Measurements from ENCODE around the gene MFSD12. TPM values are rescaled to one million over a fixed set of nuclear protein-coding genes. Genes with fewer than 3 reads are reported as not detected.

MFSD12 gene
- total and polyA plus RNA-seq, 2 experiments from 2014 or later = 35.3 to 91.1 TPM

DNA sequence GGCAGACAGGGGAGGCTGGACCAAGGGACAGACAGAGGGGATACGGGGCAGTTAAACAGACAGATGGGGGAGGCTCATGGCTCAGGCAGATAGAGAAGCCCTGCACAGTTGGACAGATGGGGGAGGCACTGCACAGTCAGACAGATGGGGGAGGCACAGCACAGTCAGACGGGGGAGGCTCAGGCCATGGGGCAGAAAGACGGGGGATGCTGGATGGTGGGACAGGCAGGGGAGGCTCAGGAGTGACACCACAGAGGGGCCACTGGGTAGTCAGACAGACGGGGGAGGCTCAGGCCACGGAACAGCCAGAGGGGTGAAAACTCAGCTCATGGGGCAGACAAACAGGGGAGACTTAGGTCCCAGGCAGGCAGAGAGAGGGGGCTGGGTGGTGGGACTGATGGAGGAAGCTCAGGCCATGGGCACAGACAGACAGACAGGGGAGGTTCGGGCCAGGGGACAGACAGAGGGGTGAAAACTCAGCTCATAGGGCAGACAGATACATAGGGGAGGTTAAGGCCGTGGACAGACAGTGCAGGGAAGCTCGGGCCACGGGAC lies 886 bp downstream of the MFSD12 start:
- Histone ChIP-seq H3F3A (replicated peaks; ENCODE audit: low read depth) (no peaks in the 10 kb centered on the region), H3K27me3 (ENCODE audit: insufficient read depth) (peaks cover 10% of the 10 kb centered on the region; the same call in 1 of the 2 replicates), H2AFZ (no peak overlapping the region), H3K27ac (ENCODE audit: low read depth) (no peak overlapping the region), H3K79me2 (replicated peaks; ENCODE audit: insufficient read depth) (peaks cover 18% of the 10 kb centered on the region), H3K4me2 (peak overlapping the region; percentile 86), H3K4me3 (peak overlapping the region; percentile 85), H4K20me1 (replicated peaks; ENCODE audit: insufficient read depth) (peaks cover 6% of the 10 kb centered on the region; the same call in 1 of the 2 replicates), H3K4me1 (ENCODE audit: insufficient read depth) (no peaks in the 10 kb centered on the region; the same call in 1 of the 2 replicates), H3K36me3 (ENCODE audit: insufficient read depth) (no peaks in the 10 kb centered on the region), H3K9me2 (ENCODE audit: insufficient read depth) (no peaks in the 10 kb centered on the region)
- H3K4me1 Mint-ChIP-seq = peaks cover 7% of the 10 kb centered on the region
- peaks cover 18% of the 10 kb centered on the region for H3K27me3 Mint-ChIP-seq (ENCODE audit: insufficient read depth, low read depth, poor library complexity)
- no peak for ATAC-seq
- no peaks in the 10 kb centered on the region; the same call in 2 of the 3 replicates for H3K36me3 Mint-ChIP-seq (ENCODE audit: low read depth)
- H3K4me3 Mint-ChIP-seq = peak overlapping the region; percentile 85
- no peak for DNase-seq (ENCODE audit: low spot score)
- no peak overlapping the region; the same call in 1 of the 2 replicates for H3K27ac Mint-ChIP-seq
- TF ChIP-seq, protein P1, sequence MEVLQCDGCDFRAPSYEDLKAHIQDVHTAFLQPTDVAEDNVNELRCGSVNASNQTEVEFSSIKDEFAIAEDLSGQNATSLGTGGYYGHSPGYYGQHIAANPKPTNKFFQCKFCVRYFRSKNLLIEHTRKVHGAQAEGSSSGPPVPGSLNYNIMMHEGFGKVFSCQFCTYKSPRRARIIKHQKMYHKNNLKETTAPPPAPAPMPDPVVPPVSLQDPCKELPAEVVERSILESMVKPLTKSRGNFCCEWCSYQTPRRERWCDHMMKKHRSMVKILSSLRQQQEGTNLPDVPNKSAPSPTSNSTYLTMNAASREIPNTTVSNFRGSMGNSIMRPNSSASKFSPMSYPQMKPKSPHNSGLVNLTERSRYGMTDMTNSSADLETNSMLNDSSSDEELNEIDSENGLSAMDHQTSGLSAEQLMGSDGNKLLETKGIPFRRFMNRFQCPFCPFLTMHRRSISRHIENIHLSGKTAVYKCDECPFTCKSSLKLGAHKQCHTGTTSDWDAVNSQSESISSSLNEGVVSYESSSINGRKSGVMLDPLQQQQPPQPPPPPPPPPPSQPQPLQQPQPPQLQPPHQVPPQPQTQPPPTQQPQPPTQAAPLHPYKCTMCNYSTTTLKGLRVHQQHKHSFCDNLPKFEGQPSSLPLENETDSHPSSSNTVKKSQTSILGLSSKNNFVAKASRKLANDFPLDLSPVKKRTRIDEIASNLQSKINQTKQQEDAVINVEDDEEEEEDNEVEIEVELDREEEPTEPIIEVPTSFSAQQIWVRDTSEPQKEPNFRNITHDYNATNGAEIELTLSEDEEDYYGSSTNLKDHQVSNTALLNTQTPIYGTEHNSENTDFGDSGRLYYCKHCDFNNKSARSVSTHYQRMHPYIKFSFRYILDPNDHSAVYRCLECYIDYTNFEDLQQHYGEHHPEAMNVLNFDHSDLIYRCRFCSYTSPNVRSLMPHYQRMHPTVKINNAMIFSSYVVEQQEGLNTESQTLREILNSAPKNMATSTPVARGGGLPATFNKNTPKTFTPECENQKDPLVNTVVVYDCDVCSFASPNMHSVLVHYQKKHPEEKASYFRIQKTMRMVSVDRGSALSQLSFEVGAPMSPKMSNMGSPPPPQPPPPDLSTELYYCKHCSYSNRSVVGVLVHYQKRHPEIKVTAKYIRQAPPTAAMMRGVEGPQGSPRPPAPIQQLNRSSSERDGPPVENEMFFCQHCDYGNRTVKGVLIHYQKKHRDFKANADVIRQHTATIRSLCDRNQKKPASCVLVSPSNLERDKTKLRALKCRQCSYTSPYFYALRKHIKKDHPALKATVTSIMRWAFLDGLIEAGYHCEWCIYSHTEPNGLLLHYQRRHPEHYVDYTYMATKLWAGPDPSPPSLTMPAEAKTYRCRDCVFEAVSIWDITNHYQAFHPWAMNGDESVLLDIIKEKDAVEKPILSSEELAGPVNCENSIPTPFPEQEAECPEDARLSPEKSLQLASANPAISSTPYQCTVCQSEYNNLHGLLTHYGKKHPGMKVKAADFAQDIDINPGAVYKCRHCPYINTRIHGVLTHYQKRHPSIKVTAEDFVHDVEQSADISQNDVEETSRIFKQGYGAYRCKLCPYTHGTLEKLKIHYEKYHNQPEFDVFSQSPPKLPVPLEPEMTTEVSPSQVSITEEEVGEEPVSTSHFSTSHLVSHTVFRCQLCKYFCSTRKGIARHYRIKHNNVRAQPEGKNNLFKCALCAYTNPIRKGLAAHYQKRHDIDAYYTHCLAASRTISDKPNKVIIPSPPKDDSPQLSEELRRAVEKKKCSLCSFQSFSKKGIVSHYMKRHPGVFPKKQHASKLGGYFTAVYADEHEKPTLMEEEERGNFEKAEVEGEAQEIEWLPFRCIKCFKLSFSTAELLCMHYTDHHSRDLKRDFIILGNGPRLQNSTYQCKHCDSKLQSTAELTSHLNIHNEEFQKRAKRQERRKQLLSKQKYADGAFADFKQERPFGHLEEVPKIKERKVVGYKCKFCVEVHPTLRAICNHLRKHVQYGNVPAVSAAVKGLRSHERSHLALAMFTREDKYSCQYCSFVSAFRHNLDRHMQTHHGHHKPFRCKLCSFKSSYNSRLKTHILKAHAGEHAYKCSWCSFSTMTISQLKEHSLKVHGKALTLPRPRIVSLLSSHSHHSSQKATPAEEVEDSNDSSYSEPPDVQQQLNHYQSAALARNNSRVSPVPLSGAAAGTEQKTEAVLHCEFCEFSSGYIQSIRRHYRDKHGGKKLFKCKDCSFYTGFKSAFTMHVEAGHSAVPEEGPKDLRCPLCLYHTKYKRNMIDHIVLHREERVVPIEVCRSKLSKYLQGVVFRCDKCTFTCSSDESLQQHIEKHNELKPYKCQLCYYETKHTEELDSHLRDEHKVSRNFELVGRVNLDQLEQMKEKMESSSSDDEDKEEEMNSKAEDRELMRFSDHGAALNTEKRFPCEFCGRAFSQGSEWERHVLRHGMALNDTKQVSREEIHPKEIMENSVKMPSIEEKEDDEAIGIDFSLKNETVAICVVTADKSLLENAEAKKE (CRISPR knock-in tag; IDR thresholded peaks at IDR 0.05) = no peak
- TF ChIP-seq JUNB (IDR thresholded peaks at IDR 0.05; ENCODE audit: unreplicated experiment) = no peak
- no peaks in the 10 kb centered on the region for H3K9me3 Mint-ChIP-seq

DNA sequence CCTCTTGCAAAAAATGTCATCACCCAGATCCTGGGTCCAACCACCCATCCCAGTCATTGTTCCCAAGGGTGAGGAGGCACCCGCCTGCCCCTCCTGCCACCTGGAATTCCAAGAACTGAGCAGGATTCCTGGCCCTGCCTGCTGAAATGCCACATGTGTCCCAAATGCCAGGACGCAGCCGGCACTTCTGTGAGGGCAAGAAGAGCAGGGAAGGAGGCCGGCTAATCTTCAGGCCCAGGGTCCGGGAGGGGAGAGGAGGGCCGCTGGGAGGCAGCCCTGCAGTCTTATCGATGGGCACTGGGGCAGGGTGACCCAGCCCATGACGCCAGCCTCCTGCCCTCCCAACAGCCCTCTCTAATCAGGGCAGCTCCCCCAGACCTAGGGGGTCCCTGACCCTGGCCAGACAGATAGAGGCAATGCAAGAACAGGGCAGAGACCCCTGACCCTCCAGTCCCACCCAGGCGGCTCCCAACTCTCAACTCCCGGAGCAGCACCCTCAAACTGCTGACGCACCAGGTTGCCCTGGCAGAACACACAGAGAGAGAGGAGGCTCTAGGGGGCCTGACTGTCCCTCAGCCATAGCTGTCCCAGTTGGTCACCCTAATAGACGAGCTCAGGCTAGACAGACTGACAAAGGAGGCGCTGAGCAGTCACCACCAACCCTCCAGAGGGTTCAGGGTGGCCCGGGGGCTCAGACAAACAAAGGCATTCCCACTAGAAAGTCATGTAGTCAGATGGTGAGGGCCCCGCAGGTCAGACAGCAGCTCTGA lies 1.5 kb downstream of the MFSD12 start:
- peaks cover 6% of the 10 kb centered on the region; the same call in 1 of the 2 replicates for H4K20me1 ChIP-seq (replicated peaks; ENCODE audit: insufficient read depth)

More for the DNA sequence above, 1.5 kb downstream of the MFSD12 start:
- Mint-ChIP-seq H3K36me3 (ENCODE audit: low read depth) (no peaks in the 10 kb centered on the region; the same call in 2 of the 3 replicates), H3K27me3 (ENCODE audit: insufficient read depth, low read depth, poor library complexity) (peaks cover 18% of the 10 kb centered on the region), H3K4me1 (peaks cover 7% of the 10 kb centered on the region), H3K27ac (no peak overlapping the region), H3K9me3 (no peaks in the 10 kb centered on the region), H3K4me3 (peak overlapping the region; percentile 85)
- Histone ChIP-seq H3K27ac (ENCODE audit: low read depth) (no peak overlapping the region), H2AFZ (no peak overlapping the region), H3K36me3 (ENCODE audit: insufficient read depth) (no peaks in the 10 kb centered on the region), H3K79me2 (replicated peaks; ENCODE audit: insufficient read depth) (peaks cover 18% of the 10 kb centered on the region), H3K27me3 (ENCODE audit: insufficient read depth) (peaks cover 10% of the 10 kb centered on the region; the same call in 1 of the 2 replicates), H3K4me2 (peak overlapping the region; percentile 86; the same call in 1 of the 2 replicates), H3K4me1 (ENCODE audit: insufficient read depth) (no peaks in the 10 kb centered on the region; the same call in 1 of the 2 replicates), H3K9me2 (ENCODE audit: insufficient read depth) (no peaks in the 10 kb centered on the region), H3K4me3 (peak overlapping the region; percentile 85; the same call in 1 of the 2 replicates), H3F3A (replicated peaks; ENCODE audit: low read depth) (no peaks in the 10 kb centered on the region)
- TF ChIP-seq POLR2AphosphoS5 (IDR thresholded peaks at IDR 0.05; ENCODE audit: low read depth) = no peak
- TF ChIP-seq, protein P1 (CRISPR knock-in tag; IDR thresholded peaks at IDR 0.05) = no peak
- ATAC-seq (no peak), DNase-seq (ENCODE audit: low spot score) (no peak)

Data from GM23338 (cell line).